CD14-positive monocyte (primary cell): ENCODE data around the gene ADTRP. TPM values are rescaled to one million over a fixed set of nuclear protein-coding genes. Genes with fewer than 3 reads are reported as not detected.

ENCODE experiments used
- DNase-seq, 3 donors: peaks; one replicate each; pipeline ENCODE4 v3.0.0-alpha.2; 2011 to 2022
- H2AFZ ChIP-seq: 2 replicates; pipeline ENCODE4 v1.6.0; 2012; ENCODE audit warnings: mild to moderate bottlenecking, low read depth, low read length, inconsistent platforms; ENCODE audit not compliant: insufficient read depth, poor library complexity, severe bottlenecking
- H3K27ac ChIP-seq, 2 donors: 1 replicate in 1 of 2; 2 replicates in 1 of 2; pipeline ENCODE4 v1.5.1; 2012 to 2013; ENCODE audit warnings: low read length in 2 of 2, control low read depth in 1 of 2, inconsistent platforms in 1 of 2, low read depth in 1 of 2, mild to moderate bottlenecking in 1 of 2
- H3K27me3 ChIP-seq, 2 donors: one replicate each; pipeline versions ENCODE4 v1.6.0 to v1.6.1; 2011 to 2013; ENCODE audit warnings: low read length in 2 of 2; ENCODE audit not compliant: control insufficient read depth in 2 of 2, insufficient read depth in 2 of 2
- H3K36me3 ChIP-seq, 2 donors: replicated peaks in 1 of 2; 1 replicate in 1 of 2; 2 replicates in 1 of 2; pipeline versions ENCODE4 v1.5.1 to v1.6.1; 2012 to 2013; ENCODE audit warnings: low read length in 2 of 2, control low read depth in 1 of 2, inconsistent platforms in 1 of 2, mild to moderate bottlenecking in 1 of 2; ENCODE audit not compliant: insufficient read depth in 2 of 2, control insufficient read depth in 1 of 2
- H3K4me1 ChIP-seq, 2 donors: 1 replicate in 1 of 2; 2 replicates in 1 of 2; pipeline versions ENCODE4 v1.5.1 to v1.6.1; 2012 to 2013; ENCODE audit warnings: low read length in 2 of 2, control low read depth in 1 of 2, inconsistent platforms in 1 of 2, mild to moderate bottlenecking in 1 of 2, moderate library complexity in 1 of 2; ENCODE audit not compliant: insufficient read depth in 2 of 2, control insufficient read depth in 1 of 2
- H3K4me2 ChIP-seq: replicated peaks from 2 replicates; pipeline ENCODE3; 2012; ENCODE audit warnings: low read length, moderate library complexity, mild to moderate bottlenecking; ENCODE audit not compliant: poor library complexity, severe bottlenecking; ENCODE audit errors: extremely low read depth
- H3K4me3 ChIP-seq, 3 experiments: fragments of 200-600 bp in 1 of 3; sonication (generic) in 1 of 3; replicated peaks in 1 of 3; 1 replicate in 2 of 3; 2 replicates in 1 of 3; pipeline ENCODE4 v1.5.1; 2011 to 2013; ENCODE audit warnings: low read length in 3 of 3, mild to moderate bottlenecking in 3 of 3, control low read depth in 2 of 3, low read depth in 2 of 3, inconsistent platforms in 1 of 3, moderate library complexity in 1 of 3
- H3K79me2 ChIP-seq: 2 replicates; pipeline ENCODE4 v1.6.0; 2012; ENCODE audit warnings: mild to moderate bottlenecking, control low read depth, inconsistent platforms, low read length, moderate library complexity; ENCODE audit not compliant: insufficient read depth
- H3K9ac ChIP-seq: 2 replicates; pipeline ENCODE4 v1.6.0; 2017; ENCODE audit warnings: low read length, mild to moderate bottlenecking; ENCODE audit not compliant: insufficient read depth, poor library complexity, severe bottlenecking
- H3K9me3 ChIP-seq, 2 donors: replicated peaks in 1 of 2; 1 replicate in 1 of 2; 2 replicates in 1 of 2; pipeline versions ENCODE4 v1.5.1 to v1.6.1; 2012 to 2013; ENCODE audit warnings: low read length in 2 of 2, control low read depth in 1 of 2; ENCODE audit not compliant: control insufficient read depth in 1 of 2, insufficient read depth in 1 of 2
- H4K20me1 ChIP-seq: 2 replicates; pipeline ENCODE4 v1.6.0; 2012; ENCODE audit warnings: mild to moderate bottlenecking, low read length, control low read depth, moderate library complexity; ENCODE audit not compliant: insufficient read depth
- H3K27ac Mint-ChIP-seq, 7 donors: one replicate each; pipeline ENCODE4 v1.8.0; 2020; ENCODE audit warnings: mild to moderate bottlenecking in 7 of 7, mixed read lengths in 7 of 7, moderate library complexity in 6 of 7, inconsistent platforms in 2 of 7
- H3K27me3 Mint-ChIP-seq, 3 donors: one replicate each; pipeline ENCODE4 v1.8.0; 2021 to 2022; ENCODE audit warnings: low read depth in 3 of 3, mild to moderate bottlenecking in 3 of 3, mixed read lengths in 3 of 3, moderate library complexity in 3 of 3, inconsistent platforms in 1 of 3
- H3K36me3 Mint-ChIP-seq, 2 donors: one replicate each; pipeline ENCODE4 v1.8.0; 2020; ENCODE audit warnings: mixed read lengths in 2 of 2, inconsistent platforms in 1 of 2, mild to moderate bottlenecking in 1 of 2
- H3K4me1 Mint-ChIP-seq: one replicate; pipeline ENCODE4 v1.8.0; 2020; ENCODE audit warnings: mild to moderate bottlenecking, mixed read lengths
- H3K4me3 Mint-ChIP-seq, 2 donors: one replicate each; pipeline ENCODE4 v1.8.0; 2020; ENCODE audit warnings: mild to moderate bottlenecking in 2 of 2, mixed read lengths in 2 of 2, moderate library complexity in 1 of 2
- H3K9me3 Mint-ChIP-seq, 7 donors: one replicate each; pipeline ENCODE4 v1.8.0; 2020 to 2022; ENCODE audit warnings: mixed read lengths in 7 of 7, mild to moderate bottlenecking in 6 of 7, moderate library complexity in 6 of 7, inconsistent platforms in 2 of 7
- CTCF ChIP-seq: fragments of 200-600 bp; IDR thresholded peaks from one replicate; pipeline ENCODE4 v1.8.0; 2022; ENCODE audit warnings: antibody characterized with exemption, mild to moderate bottlenecking
- WGBS: methylation state at CpG from one replicate; pipeline ENCODE4 v1.1.5; 2013; ENCODE audit warnings: missing lambda C conversion rate; ENCODE audit not compliant: insufficient coverage; 5-methylcytosine and 5-hydroxymethylcytosine counted together
- intact Hi-C, 2 donors: fragments of 100-400 bp; cut with micrococcal nuclease; formaldehyde crosslinking; loops; one replicate each; pipeline versions ENCODE4 v1.15.0 to v1.15.1; 2023
- polyA plus RNA-seq, 3 donors: library from polyadenylated mRNA; depleted of rRNA in 1 of 3; unstranded in 2 of 3; stranded (reverse) in 1 of 3; fragments of 300-500 nt in 2 of 3; fragments of >200 nt in 1 of 3; fragmentation: Illumina TruSeq in 2 of 3; gene quantifications; 1 replicate in 2 of 3; 2 replicates in 1 of 3; pipeline ENCODE4 v1.2.3, GENCODE V29; 2012 to 2021

Gene ADTRP
- polyA plus RNA-seq, 3 donors: 0.04 to 0.20 TPM; not detected in 1

- WGBS: no CpG with 5 or more reads among the region's 1 CpG
- no peak for TF ChIP-seq CTCF
- H3K27ac ChIP-seq: no peak overlapping the region
- H3K4me2 ChIP-seq: no peak overlapping the region
- no peaks in the 10 kb centered on the region for H3K79me2 ChIP-seq
- H3K36me3 ChIP-seq: no peaks in the 10 kb centered on the region
- H3K9ac ChIP-seq: no peak overlapping the region
- no peak overlapping the region for H3K27ac Mint-ChIP-seq
- intact Hi-C loops: no loop called here
- no peaks in the 10 kb centered on the region for H3K4me1 ChIP-seq
- H3K27me3 ChIP-seq: no peaks in the 10 kb centered on the region
- peaks cover 0 to 7% (median 3%) of the 10 kb centered on the region in 7 donors for H3K9me3 Mint-ChIP-seq
- no peak overlapping the region for H3K4me3 ChIP-seq
- no peak for DNase-seq
- H3K9me3 ChIP-seq: no peaks in the 10 kb centered on the region
- H3K4me1 Mint-ChIP-seq: no peaks in the 10 kb centered on the region
- H3K36me3 Mint-ChIP-seq: no peaks in the 10 kb centered on the region
- no peak overlapping the region for H2AFZ ChIP-seq
- H3K27me3 Mint-ChIP-seq: no peaks in the 10 kb centered on the region
- H3K4me3 Mint-ChIP-seq: no peak overlapping the region
- no peaks in the 10 kb centered on the region for H4K20me1 ChIP-seq
These were observed 14.7 kb upstream of the ADTRP start for GRCh38 chr6:11793277-11793676.

DNA sequence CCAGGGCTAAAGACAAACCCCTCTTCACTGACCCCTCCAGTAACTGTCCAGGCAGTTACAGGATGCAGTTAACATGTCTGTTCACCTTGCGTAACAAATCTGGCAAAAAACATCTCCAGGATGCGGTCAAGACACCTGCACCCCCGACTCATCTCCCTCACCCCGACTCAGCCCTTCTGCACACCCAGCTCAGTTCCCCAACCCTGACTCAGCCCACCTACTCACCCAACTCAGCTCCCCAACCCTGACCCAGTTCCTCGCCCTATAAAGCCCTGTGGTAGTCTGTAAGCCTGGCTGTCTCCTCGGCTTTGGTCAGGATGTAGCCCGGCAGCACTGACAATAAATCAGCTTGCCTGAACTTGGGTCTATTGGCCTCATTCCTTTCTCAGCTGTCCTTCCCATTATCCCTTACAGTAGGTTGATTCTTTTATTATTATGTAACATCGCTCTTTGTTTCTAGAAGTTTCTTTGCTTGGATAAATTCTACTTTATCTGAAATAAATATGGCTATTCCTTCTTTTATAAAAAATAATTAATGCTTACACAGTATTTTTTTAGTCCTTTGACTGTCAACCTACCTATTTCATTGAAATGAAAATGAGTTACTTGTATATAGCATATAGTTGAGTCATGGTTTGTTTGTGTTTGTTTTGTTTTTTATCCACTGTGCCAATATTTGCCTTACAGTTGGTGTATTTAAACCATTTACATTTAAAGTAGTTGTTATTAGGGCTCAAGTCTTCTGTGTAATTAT lies 12.9 kb upstream of the ADTRP start:
- H3K27me3 ChIP-seq: no peaks in the 10 kb centered on the region
- DNase-seq: no peak
- intact Hi-C loops: no loop called here
- H3K79me2 ChIP-seq: no peaks in the 10 kb centered on the region
- no peak overlapping the region for H3K9ac ChIP-seq
- Mint-ChIP-seq H3K36me3 (no peaks in the 10 kb centered on the region), H3K4me3 (no peak overlapping the region), H3K4me1 (no peaks in the 10 kb centered on the region), H3K27ac (no peak overlapping the region), H3K9me3 (peaks cover 0 to 7% (median 3%) of the 10 kb centered on the region in 7 donors), H3K27me3 (no peaks in the 10 kb centered on the region)
- H3K36me3 ChIP-seq: no peaks in the 10 kb centered on the region
- no peak overlapping the region for H3K4me2 ChIP-seq
- H2AFZ ChIP-seq: no peak overlapping the region
- H3K9me3 ChIP-seq: no peaks in the 10 kb centered on the region
- no peak for TF ChIP-seq CTCF
- 65% methylated on average over 5 of the region's 8 CpGs for WGBS
- H3K4me1 ChIP-seq: no peaks in the 10 kb centered on the region
- H3K4me3 ChIP-seq: no peak overlapping the region
- no peaks in the 10 kb centered on the region for H4K20me1 ChIP-seq
- H3K27ac ChIP-seq: no peak overlapping the region
